ENCODE data around the gene SMPD3.

- TF ChIP-seq CTCF (IDR thresholded peaks at IDR 0.05) (no peak), POLR2A (IDR thresholded peaks at IDR 0.05) (no peak), POLR2AphosphoS5 (IDR thresholded peaks at IDR 0.05) (no peak)
Measured at GRCh38 chr16:68466174-68466573, 17.9 kb upstream of the SMPD3 start.

All from sigmoid colon (tissue), 4 donors.